GM12878 (cell line): ENCODE measurements around the gene CACNA2D3. TPM values are rescaled to one million over a fixed set of nuclear protein-coding genes. Genes with fewer than 3 reads are reported as not detected.

ENCODE experiments used
- ATAC-seq: fragments of 200-7000 bp; cut with Tn5 transposase; 3 replicates; pipeline ENCODE4 v1.9.1; 2020; ENCODE audit warnings: mild to moderate bottlenecking, moderate library complexity
- BruUV-seq: library from RNA; stranded (reverse); fragments of 400-500 nt; replicated peaks from 2 replicates; lab custom pipeline; 2021; lab: Mats Ljungman, UMichigan
- CTCF ChIA-PET: fragments of 300-600 bp; sonication (Branson Sonifier 250); formaldehyde crosslinking; extraction: SDS; loops from one replicate; lab custom pipeline; 2021; ENCODE audit warnings: inconsistent platforms; lab: Yijun Ruan, JAX
- POLR2A ChIA-PET: fragments of 350-600 bp; formaldehyde crosslinking; extraction: SDS; loops from one replicate; lab custom pipeline; 2021; ENCODE audit warnings: inconsistent platforms; lab: Charles Lee
- RAD21 ChIA-PET: fragments of 300-600 bp; sonication (Branson Sonifier 250); formaldehyde crosslinking; loops from one replicate; lab custom pipeline; 2023; ENCODE audit warnings: antibody characterized with exemption; ENCODE audit not compliant: unreplicated experiment; lab: Charles Lee
- SMC1A ChIA-PET: fragments of 300-600 bp; sonication (Branson Sonifier 250); formaldehyde crosslinking; loops from one replicate; lab custom pipeline; 2023; ENCODE audit not compliant: unreplicated experiment, uncharacterized antibody; lab: Charles Lee
- DNase-seq: peaks from one replicate; pipeline ENCODE4 v3.0.0-alpha.2; 2011; ENCODE audit warnings: low read depth, low spot score
- FAIRE-seq: peaks from 3 replicates; lab custom pipeline; 2011; peaks lifted over from hg19 to GRCh38; lab: Jason Lieb, UNC
- H2AFZ ChIP-seq: 2 replicates; pipeline ENCODE4 v1.6.0; 2011; ENCODE audit warnings: low read depth, low read length, control low read depth; ENCODE audit not compliant: control insufficient read depth
- H3K27ac ChIP-seq: 2 replicates; pipeline ENCODE4 v1.5.1; 2011; ENCODE audit warnings: control low read depth; ENCODE audit not compliant: control insufficient read depth, insufficient read depth
- H3K27me3 ChIP-seq, 2 experiments: replicated peaks in 1 of 2; 2 replicates each; pipeline versions ENCODE4 v1.6.0 to v1.6.1; 2011; ENCODE audit warnings: low read length in 1 of 2; ENCODE audit not compliant: control insufficient read depth in 2 of 2, insufficient read depth in 2 of 2
- H3K36me3 ChIP-seq, 2 experiments: 2 replicates each; pipeline ENCODE4 v1.5.1; 2011; ENCODE audit warnings: low read length in 1 of 2; ENCODE audit not compliant: control insufficient read depth in 2 of 2, insufficient read depth in 2 of 2
- H3K4me1 ChIP-seq: 2 replicates; pipeline ENCODE4 v1.6.1; 2011; ENCODE audit warnings: mild to moderate bottlenecking, low read length, moderate library complexity, mixed read lengths; ENCODE audit not compliant: control insufficient read depth, insufficient read depth
- H3K4me2 ChIP-seq: 2 replicates; pipeline ENCODE4 v1.6.0; 2011; ENCODE audit warnings: control low read depth; ENCODE audit not compliant: control insufficient read depth, insufficient read depth
- H3K4me3 ChIP-seq: fragments of 200-600 bp; sonication (generic); 2 replicates; pipeline ENCODE4 v1.5.1; 2016
- H3K79me2 ChIP-seq: 2 replicates; pipeline ENCODE4 v1.6.0; 2011; ENCODE audit warnings: low read length; ENCODE audit not compliant: control insufficient read depth, insufficient read depth
- H3K9ac ChIP-seq: 2 replicates; pipeline ENCODE4 v1.8.0; 2011; ENCODE audit warnings: low read length, control low read depth, mixed read lengths; ENCODE audit not compliant: control insufficient read depth, insufficient read depth
- H3K9me3 ChIP-seq: replicated peaks from 3 replicates; pipeline ENCODE4 v1.5.1; 2011; ENCODE audit warnings: mild to moderate bottlenecking, low read length; ENCODE audit not compliant: control insufficient read depth, insufficient read depth
- H4K20me1 ChIP-seq: 2 replicates; pipeline ENCODE4 v1.6.0; 2011; ENCODE audit not compliant: control insufficient read depth, insufficient read depth
- HDGF ChIP-seq: fragments of 450-650 bp; IDR thresholded peaks from 2 replicates; pipeline ENCODE4 v1.6.1; 2016; ENCODE audit warnings: antibody characterized with exemption
- NFYB ChIP-seq: IDR thresholded peaks from 2 replicates; pipeline ENCODE4 v1.6.1; 2011; ENCODE audit warnings: low read depth, mild to moderate bottlenecking, low read length, improper control_type of control experiment, moderate library complexity; ENCODE audit not compliant: insufficient read depth
- NKRF ChIP-seq: fragments of 450-650 bp; conservative IDR thresholded peaks from 2 replicates; pipeline ENCODE4 v1.6.1; 2017; ENCODE audit warnings: mild to moderate bottlenecking, moderate library complexity
- POLR2AphosphoS2 ChIP-seq: IDR thresholded peaks from 2 replicates; pipeline ENCODE4 v1.6.1; 2011; ENCODE audit warnings: low read depth, mild to moderate bottlenecking, low read length, improper control_type of control experiment, moderate library complexity
- ZNF274 ChIP-seq: IDR thresholded peaks from one replicate; pipeline ENCODE4 v1.8.0; 2011; ENCODE audit not compliant: insufficient read length, insufficient read depth
- WGBS: methylation state at CpG from one replicate; pipeline ENCODE4 v1.1.6; 2016; ENCODE audit warnings: low lambda C conversion rate; ENCODE audit not compliant: insufficient replicate concordance, insufficient coverage; ENCODE audit errors: missing lambda C conversion rate; 5-methylcytosine and 5-hydroxymethylcytosine counted together
- in situ Hi-C: fragments of 300-500 bp; cut with MboI; formaldehyde crosslinking; loops from 9 replicates; pipeline ENCODE4 v1.14.3; 2018; ENCODE audit warnings: mixed read lengths
- intact Hi-C: fragments of 100-400 bp; cut with micrococcal nuclease; formaldehyde crosslinking; loops from one replicate; pipeline ENCODE4 v1.14.2; 2022; ENCODE audit not compliant: unreplicated experiment
- polyA plus RNA-seq, 11 experiments: library from polyadenylated mRNA; depleted of rRNA in 4 of 11; unstranded in 6 of 11; stranded (reverse) in 5 of 11; fragments of >200 nt; fragmentation: Nextera tagmentation in 4 of 11; fragmentation: Illumina TruSeq in 1 of 11; extraction: Ambion mirVana in 4 of 11; extraction: Trizol in 1 of 11; gene quantifications; 1 replicate in 1 of 11; 2 replicates in 10 of 11; pipeline versions ENCODE4 v1.2.1 to v1.2.3, GENCODE V29; 2011 to 2016; ENCODE audit warnings: inconsistent platforms in 2 of 11, missing spikeins in 2 of 11, low read depth in 1 of 11
- total RNA-seq, 4 experiments: library from RNA; depleted of rRNA in 3 of 4; stranded (reverse); fragments of >200 nt in 3 of 4; fragmentation: Illumina TruSeq in 1 of 4; extraction: Trizol in 1 of 4; gene quantifications; 2 replicates each; pipeline versions ENCODE4 v1.2.1 to v1.2.3, GENCODE V29; 2013 to 2021

The CACNA2D3 gene
- total and polyA plus RNA-seq, 10 of the 15 experiments (the other 5 are each of a cell fraction or from before 2014, with no cell fraction given) = not detected

GRCh38 chr3:54257125-54257720 lies 134.9 kb downstream of the CACNA2D3 start:
- SMC1A ChIA-PET = no interaction called here
- CTCF ChIA-PET = no interaction called here

More at GRCh38 chr3:54257125-54257720, 134.9 kb downstream of the CACNA2D3 start:
- no peak for TF ChIP-seq ZNF274
- TF ChIP-seq HDGF = no peak
- TF ChIP-seq POLR2AphosphoS2 = no peak
- TF ChIP-seq NKRF = no peak
- no peak for TF ChIP-seq NFYB
- DNase-seq (no peak), FAIRE-seq (no peak), ATAC-seq (no peak)
- Histone ChIP-seq H3K27me3 (no peaks in the 10 kb centered on the region; a peak in 1 of 4 replicates), H3K4me2 (no peak overlapping the region), H3K9ac (no peak overlapping the region), H3K79me2 (no peaks in the 10 kb centered on the region), H3K4me3 (no peak overlapping the region), H3K27ac (no peak overlapping the region), H3K4me1 (no peaks in the 10 kb centered on the region), H3K36me3 (no peaks in the 10 kb centered on the region), H4K20me1 (no peaks in the 10 kb centered on the region), H2AFZ (no peak overlapping the region), H3K9me3 (no peaks in the 10 kb centered on the region)
- no TSS peak for BruUV-seq
- POLR2A ChIA-PET = no interaction called here
- WGBS = 32% methylated on average over 7 of the region's 7 CpGs
- in situ Hi-C loops (no loop called here), intact Hi-C loops (no loop called here)
- RAD21 ChIA-PET = no interaction called here
